ENCODE measurements around the gene CACNA2D1.

- TF ChIP-seq CTCF (IDR thresholded peaks at IDR 0.05) (no peak), POLR2A (IDR thresholded peaks at IDR 0.05) (no peak)
Observed at GRCh38 chr7:81957517-81957916, 486.1 kb downstream of the CACNA2D1 start.
